Dermis blood vessel endothelial cell (primary cell): Measurements from ENCODE around the gene MOBP. TPM values are rescaled to one million over a fixed set of nuclear protein-coding genes. Genes with fewer than 3 reads are reported as not detected.
"Not testable (repeated sequence)": the region's sequence is repeated elsewhere in the genome, so short reads cannot be mapped to it uniquely, and the experiment has no call there.

ENCODE experiments used
- DNase-seq: peaks from one replicate; pipeline ENCODE4 v3.0.0; 2010
- total RNA-seq: library from RNA; depleted of rRNA; stranded (reverse); fragments of >200 nt; gene quantifications from 2 replicates; pipeline ENCODE4 v1.2.3, GENCODE V29; 2014

Gene MOBP, protein sequence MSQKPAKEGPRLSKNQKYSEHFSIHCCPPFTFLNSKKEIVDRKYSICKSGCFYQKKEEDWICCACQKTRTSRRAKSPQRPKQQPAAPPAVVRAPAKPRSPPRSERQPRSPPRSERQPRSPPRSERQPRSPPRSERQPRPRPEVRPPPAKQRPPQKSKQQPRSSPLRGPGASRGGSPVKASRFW
- total RNA-seq: 0.19 TPM in 1 of 2 replicates, not detected in the other

DNA sequence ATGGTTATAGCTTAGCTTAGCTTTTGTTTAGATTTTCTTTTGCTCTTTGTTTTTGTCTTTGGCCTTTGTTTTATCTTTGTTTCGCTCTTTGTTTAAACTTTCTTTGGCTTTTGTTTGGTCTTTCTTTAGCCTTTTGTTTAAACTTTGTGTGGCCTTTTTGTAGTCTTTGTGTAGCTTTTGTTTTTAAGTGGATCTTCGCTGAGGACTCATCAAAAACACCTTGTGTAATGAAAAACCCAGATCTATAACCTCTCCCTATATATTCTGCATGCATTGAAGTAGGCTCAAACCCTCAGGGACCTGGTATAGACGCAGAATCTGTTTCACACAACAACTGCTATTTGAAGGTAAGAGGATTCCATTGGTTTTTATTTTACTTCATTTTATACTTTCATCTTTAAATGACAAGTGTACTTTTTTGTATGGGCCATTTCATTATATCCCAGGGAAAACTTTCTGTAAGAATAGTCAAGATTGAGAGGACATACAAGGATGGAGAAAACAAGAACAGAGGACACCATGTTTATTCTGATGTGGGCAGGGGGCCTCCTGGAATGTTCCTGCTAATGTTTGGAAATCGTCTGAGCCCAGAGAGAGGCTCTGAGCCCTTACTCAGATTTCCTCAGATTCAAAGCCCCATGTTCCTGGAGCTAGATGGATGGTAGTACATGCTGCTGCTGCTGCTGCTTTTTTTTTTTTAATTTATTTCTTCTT lies at the start of gene MOBP:
MOBP (plus strand) TSS at position 287 of the 714 bp plus-strand sequence. CDS start 34,390 bp downstream, outside the sequence.
- no peak for DNase-seq

DNA sequence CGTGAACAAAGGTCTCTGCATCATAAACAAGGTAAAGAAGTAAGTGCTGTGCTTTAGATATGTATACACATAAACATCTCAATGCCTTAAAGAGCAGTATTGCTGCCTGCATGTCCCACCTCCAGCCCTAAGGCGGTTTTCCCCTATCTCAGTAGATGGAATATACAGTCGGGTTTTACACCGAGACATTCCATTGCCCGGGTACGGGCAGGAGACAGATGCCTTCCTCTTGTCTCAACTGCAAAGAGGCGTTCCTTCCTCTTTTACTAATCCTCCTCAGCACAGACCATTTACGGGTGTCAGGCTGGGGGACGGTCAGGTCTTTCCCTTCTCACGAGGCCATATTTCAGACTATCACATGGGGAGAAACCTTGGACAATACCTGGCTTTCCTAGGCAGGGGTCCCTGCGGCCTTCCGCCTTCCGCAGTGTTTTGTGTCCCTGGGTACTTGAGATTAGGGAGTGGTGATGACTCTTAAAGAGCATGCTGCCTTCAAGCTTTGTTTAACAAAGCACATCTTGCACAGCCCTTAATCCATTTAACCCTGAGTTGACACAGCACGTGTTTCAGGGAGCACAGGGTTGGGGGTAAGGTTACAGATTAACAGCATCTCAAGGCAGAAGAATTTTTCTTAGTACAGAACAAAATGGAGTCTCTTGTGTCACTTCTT lies 48.8 kb upstream of the MOBP start:
- DNase-seq: not testable (repeated sequence)

DNA sequence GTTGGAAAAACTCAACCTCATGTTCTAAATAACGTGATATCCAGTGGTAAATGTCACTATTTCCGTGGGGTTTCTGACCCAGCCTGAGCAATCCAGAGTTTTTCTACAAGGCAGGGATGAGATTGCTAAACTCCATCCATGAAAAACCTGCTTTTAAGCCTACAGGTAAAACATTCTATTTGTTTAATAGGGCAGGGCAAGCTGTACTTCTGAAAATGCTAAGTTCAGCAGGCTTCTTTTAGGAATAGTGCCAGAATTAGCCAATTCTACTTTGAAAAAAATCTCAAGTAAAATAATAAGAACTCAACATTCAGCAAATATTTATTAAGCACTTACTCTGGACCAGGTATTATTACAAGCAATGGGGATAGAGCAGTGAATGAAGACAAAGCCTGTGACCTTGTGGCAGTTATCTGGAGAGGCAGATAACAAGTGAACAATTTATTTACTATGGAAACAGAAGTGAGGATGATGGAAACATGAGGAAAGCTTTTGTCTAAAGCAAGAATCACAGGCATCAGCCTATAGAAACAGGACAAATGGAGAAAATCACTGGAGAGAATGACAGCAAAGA lies 47.7 kb upstream of the MOBP start:
- no peak for DNase-seq

DNA sequence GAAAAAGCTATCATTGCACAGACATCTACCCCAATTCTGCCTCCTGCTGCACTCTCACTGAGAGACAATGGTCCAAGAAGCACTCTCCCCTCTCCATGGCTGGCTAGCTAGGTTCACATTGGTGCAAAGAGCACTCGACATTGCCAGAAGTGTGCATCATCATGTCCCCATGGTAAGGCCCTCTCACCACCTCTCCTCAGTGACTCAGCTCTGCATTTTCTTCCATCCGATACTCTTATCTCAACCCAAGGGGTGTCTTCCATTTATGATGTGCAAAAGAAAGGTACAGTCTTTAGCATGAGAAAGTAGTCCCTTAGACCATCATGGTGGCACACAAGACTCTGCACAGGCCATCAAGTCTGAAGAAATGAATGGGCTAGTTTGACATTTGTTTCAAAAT lies 46.9 kb upstream of the MOBP start:
- DNase-seq: no peak

DNA sequence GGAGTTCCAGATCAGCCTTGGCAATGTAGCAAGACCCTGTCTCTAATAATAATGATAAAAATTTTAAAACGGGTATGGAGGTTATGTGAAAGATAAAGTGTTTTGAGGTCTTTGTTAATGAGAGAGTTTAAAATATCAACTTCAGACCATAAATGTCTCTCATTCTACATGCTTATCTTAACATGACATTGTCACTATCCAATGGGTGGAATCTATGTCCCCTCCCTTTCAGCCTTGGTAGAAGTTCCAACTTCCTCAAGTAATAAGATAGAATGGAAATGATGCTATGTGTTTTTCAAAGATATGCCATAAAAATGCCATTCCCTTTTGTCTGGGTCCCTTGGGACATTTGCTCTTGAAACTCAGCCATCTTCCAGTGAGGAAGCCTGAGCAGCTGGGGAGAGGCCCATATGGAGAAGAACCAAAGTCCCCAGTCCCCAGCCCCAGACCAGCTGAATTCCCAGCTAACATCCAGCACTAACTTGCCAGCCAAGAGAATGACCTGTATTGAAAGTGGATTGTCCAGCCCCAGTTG lies 44.0 kb upstream of the MOBP start:
- no peak for DNase-seq

DNA sequence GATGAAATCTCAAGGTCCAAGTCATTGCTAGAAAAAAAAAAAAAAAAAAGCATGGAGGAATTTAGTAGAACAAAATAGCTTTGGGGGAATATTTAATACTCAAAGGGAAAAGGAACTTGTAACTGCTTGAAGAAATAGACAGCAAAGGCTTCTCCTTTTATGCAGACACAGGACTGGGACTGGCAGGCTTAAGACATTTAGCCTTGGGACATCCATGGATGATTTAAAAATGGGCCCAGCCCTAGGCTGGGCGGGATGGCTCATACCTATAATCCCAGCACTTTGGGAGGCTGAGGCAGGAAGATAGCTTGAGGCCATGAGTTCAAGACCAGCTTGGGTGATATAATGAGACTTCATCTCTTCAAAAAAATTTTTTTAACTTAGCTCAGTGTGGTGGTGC lies 41.2 kb upstream of the MOBP start:
- no peak for DNase-seq

DNA sequence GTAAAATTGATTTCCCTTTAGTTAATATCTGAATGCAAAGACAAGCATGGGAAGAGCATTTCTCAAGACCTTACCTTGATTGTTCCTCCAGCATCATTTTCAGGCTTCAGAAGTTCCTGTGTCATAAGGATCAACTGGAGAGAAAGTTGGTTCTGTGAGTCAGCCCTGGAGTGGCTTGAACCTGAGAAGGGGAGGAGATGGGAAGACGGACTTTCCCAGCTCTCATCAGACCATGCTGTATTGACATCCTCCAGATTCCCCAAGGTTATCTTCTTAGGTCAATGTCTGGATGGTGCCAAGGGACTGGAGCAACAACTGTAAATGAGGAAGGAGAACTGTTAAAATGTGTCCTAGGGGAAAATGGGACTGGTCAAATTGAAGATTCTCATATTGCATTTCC lies 40.0 kb upstream of the MOBP start:
- no peak for DNase-seq

DNA sequence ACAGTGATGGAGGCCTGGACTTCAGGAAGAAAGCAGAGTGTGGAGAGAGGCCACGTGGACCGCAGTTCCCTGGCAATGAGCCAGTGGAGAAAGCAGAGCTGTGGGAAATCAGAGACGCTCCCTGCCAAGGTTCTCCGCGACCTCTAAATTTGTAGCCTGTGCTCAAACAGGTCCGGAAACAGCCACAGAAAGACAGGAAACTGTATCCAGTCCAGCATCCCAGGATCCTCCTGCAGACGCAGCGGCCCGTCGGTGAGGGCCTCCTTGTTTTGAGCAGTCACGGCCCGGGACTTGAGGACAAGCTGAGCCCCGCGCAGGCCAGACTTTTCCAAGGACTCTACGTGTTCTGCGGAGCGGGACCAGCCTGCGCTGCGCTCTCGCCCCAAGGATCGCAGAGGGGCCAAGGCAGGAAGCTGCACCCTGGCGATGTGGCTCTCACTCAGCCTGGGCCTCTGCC lies 38.7 kb upstream of the MOBP start:
- peak; percentile 93 for DNase-seq

DNA sequence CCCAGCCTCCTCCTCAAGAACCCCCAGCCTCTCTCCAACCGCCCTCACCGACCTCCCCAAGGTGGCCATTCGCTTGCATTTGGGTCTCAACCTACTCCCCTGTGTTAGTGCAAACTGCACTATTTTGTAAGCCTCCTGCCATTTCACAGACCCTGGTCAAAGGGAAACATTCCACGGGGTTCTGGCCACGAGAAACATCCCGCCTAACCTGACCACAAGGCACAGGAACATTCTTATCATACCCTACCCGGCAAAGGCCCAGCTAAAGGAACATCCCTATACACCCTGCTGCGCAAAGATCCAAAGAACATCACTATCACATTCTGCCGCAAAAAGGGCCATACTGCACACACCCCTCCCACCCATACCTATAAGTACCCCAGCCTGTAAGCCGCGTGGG lies 38.0 kb upstream of the MOBP start:
- no peak for DNase-seq

DNA sequence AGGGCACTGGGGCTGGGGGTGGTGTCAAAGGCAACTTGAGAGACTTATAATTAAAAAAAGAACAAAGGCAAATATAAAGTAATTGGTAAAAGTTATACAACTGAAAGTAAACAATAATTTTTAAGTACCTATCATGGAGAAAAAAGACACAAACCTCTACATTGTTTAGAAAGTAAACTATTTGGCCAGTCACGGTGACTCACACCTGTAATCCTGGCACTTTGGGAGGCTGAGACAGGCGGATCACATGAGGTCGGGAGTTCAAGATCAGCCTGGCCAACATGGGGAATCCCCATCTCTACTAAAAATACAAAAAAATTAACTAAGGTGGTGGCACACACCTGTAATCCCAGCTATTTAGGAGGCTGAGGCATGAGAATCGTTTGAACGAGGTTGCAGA lies 35.1 kb upstream of the MOBP start:
- no peak for DNase-seq

DNA sequence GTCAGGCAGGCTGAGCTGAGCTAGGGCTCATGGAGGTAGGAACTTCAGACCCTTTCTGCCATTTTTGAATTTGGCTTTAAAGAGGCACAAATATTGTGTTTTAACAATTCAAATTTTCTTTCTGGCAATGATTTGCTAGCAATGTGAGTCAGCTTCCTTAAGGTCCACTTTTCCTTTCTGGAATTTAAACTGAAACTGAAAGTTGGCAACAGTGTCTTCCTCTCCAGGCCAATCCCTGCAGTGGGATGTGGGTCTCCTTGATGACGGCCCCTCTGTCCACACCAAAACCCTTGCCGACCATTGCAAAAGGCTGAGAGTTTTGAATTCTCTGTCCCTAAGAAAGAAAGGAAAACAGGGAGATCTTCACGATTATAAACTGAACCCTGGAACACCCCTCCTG lies 33.8 kb upstream of the MOBP start:
- DNase-seq: peak; percentile 78

DNA sequence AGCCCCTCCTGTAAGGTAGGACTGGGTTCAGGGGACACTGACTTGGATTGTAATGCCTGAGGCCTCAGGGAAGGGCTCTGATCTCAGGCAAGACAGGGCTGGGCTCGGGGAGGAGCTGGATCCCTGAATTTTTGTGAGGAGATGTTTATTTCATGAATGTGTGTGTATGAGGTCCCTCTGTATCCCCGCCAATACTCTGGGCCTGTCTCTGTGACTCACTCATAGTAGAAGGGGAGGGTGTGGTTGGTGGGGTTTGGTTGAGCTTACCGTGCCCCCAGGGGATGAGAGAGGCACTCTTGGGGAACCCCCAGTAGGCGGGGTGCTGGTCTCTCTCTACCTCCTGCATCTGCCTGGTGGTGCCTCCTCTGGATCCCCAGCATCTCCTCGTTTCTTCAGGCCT lies 32.9 kb upstream of the MOBP start:
- no peak for DNase-seq

DNA sequence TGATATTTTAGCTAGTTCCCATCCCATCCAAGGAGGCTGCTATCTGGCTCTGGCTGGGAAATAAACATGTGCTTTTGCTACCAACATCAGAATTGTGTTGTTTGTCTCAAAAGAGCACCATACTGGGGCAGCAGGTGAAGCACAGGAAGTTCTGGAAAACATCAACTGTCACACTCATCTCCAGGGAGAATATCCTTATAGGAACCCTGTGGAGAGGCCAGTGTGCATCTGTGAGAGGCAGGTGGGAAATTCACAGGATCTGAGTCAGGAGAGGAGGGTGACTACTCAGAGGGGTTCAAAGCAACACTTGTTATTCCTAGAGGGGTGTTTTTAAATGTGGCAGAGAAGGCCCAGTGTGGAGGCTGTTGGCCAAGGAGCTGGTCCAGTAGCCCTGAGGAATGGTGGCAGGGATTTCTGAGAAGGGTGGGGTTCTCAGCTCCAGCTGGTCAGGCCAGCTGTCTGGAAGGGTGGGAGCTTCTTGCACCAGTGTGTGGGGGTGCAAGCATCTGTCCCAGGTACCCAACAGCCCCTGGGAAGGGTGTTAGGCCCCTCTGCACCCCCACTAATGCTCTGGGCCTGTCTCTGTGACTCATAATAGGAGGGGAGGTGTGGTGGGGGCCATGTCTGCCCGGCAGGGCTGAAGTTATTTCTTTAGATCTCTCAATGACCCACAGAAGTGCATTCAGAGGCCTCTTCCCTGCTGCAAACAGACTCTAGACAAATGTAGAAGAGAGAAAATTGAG lies 32.3 kb upstream of the MOBP start:
- DNase-seq: no peak

DNA sequence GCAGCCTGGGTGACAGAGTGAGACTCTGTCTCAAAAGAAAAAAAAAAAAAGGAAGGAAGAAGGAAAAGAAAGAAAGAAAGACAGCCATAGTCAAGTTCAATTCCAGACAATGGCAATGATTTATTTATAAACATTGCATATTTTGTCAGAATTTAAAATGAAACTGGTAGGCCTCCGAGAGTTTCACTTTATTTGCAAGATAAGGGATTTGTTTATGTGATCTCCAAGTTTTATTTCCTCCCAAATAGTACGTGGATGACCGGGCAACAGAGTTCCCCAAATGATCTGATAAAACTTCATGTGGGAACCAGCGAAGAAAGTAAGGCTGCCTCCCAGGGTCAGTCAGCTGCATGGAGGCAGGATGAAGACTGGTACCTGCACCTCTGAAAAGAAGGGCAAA lies 28.6 kb upstream of the MOBP start:
- no peak for DNase-seq

DNA sequence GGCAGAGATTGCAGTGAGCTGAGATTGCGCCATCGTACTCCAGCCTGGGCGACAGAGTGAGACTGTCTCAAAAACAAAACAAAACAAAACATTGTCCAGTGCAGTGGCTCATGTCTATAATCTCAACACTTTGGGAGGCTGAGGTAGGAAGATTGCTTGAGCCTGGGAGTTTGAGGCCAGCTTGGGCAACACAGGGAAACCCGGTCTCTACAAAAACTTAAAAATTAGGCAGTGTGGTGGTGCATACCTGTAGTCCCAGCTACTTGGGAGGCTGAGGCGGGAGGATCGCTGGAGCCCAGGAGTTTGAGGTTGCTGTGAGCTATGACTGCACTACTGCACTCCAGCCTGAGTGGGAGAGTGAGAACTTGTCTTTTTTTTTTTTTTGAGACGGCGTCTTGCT lies 27.2 kb upstream of the MOBP start:
- DNase-seq: no peak

DNA sequence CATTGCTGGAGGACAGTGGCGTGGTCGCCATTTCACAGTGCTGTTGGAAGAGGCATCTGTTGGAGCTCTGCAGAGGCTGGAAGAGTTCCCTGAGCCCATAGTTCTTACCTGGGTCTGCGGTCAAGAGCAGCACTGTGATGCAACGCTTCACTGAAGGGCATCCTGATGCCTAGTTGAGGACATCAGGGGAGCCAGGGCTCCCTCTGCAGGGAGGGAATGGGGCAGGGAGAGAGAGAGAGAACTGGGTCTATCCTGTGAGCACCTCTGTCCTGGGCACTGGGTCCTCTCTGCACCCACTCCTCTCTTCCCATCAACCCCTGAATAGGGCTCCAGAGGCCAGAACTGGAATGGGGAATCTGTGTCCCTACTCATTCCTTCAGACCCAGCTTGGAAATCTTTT lies 23.9 kb upstream of the MOBP start:
- DNase-seq: peak; percentile 40

DNA sequence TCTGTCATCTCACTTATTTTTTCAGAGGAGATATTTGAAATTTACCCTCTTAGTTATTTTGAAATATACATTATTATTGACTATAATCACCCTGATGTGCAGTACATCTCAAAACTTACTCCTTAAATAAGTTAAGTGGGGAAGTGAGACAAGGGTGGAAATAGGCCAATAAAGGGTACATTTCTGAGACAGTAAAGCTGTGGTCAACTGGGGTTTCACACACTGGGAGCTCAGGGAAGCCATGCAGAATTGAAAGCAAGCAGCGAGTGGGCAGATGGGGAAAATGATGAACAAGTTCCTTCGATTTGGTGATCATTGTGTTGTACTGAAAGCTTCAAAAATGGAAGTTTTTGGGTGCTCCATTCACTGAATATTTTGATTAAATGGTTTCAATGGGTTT lies 21.6 kb upstream of the MOBP start:
- no peak for DNase-seq

DNA sequence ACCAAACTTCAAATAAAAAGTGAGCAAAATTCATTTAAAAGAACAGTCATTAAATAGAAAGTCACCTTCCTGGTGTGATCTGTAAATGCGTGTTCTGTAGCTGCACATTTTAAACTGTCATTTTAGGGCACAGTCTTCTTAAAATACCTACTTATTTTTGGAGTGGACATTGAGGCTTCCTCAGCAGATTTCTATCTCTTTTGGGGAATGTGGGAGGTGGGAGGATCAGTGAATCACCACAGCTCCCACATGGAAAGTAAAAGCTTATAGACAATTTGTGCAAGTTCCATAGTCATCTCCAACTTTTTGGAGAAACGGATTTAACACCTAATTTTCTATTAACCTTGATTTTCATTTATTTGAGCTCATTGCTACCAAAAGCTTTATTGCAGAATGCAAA lies 21.0 kb upstream of the MOBP start:
- DNase-seq: no peak

DNA sequence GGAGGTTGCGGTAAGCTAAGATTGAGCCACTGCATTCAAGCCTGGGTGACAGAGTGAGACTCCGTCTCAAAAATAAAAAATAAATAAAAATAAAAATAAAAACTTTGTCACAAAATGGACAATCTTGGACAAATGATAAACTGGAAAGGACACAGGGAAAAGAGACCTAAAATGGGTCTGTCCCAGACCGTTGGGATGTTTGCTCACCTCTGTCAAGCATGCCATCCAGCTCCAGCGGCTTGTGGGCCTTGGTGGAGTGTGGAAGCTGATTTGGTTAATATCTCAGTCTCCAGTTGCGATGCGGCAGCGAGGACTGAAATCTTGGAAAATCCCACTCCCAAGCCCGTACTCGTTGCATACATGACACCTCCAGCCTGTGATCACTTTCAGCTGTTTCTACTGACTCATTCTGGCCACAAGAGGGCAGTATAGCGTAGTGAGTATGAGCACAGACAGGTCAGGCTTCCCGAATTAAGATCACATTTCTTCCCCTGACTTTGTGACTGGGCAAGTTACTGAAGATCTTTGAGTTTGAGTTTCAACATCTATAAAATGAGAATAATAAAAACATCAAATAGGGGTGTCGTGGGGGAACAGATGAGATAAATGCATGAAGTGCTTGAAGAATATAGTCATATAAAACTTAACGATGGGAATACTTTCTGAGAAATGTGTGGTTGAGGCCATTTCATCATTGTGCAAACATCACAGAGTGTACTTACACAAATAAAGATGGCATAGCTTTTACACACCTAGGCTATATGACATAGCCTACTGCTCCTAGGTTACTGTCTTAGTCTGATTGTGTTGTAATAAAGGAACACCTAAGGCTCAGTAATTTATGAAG lies 19.6 kb upstream of the MOBP start:
- peak; percentile 93 for DNase-seq

DNA sequence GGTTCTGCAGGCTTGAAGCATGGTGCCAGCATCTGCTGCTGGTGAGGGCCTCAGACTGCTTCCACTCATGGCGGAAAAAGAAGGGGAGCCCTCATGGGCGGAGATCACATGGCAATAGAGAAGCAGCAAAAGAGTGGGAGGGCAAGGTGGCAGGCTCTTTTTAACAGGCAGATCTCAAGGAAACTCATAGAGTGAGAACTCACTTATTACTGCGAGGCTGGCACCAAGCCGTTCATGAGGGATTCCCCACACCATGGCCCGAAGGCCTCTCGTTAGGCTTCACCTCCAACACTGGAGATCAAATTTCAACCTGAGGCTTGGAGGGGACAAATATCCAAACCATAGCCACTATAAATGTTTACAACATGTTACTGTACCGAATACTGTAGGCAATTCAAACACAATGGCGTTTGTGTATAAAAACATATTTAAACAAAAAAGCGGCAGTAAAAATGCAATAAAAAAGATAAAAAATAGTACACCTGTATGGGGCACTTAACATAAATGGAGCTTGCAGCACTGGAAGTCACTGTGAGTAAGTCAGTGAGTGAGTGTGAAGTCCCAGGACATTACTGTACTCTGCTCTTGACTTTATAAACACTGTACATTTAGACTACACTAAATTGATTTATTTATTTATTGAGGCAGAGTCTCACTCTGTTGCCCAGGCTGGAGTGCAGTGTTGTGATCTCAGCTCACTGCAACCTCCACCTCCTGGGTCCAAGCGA lies 18.8 kb upstream of the MOBP start:
- DNase-seq: no peak

DNA sequence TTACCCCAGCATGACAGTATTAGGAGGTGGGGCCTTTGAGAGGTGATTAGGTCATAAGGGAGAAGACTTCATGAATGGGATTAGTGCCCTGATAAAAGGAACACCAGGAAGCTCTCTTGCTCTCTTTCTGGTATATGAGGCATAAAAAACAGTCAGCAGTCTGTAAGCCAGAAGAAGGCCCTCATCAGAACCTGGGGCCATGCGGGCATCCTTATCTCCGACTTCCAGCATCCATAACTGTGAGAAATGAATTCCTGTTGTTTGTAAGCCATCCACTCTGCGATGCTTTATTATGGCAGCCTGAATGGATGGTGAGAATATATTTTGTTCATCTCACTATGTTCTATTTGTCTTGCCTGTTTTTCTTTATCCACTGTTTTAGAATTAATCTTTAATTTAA lies 17.7 kb upstream of the MOBP start:
- DNase-seq: no peak
